Measurements from ENCODE around the gene ZNF280A. TPM values are rescaled to one million over a fixed set of nuclear protein-coding genes. Genes with fewer than 3 reads are reported as not detected.
A peak's percentile ranks its signal among the peaks of the same experiment; 100 is the strongest.

The ZNF280A gene
- total and polyA plus RNA-seq, 9 of the 15 experiments (the other 6 are each of a cell fraction or from before 2014, with no cell fraction given): 19.0 to 40.8 (median 28.6) TPM

DNA sequence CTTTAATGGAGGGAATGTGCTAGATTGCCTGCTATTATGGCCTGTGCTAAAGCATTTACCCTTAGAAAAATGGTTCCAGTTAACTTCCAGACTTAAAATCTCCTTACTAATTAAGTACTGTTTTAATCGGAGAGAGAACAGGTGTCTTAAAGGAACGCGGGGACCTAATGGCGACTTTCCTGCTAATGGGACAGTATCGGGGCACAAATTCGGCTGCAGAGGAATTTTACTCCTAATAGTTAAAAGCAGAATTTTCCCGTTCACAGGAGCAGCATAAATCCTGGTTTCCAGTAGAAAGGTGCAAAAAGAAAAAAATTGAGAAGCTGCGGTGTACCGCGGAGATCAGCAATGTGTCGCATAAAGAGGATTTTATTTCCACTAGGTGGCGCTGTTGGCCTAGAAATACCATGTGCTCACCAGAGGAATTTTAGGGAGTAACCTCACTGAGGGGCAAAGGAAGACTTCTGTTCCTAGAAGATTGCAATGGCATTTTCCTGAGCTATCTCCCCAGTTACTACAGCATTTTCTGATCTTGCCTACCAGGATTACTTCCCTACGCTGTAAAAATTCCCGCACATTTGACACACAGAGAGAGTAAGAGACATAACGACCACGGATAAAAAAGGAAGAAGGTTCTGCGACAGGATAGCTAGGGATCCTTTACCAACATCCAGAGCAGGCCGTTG lies 56.1 kb downstream of the ZNF280A start (continued):
- TF ChIP-seq KLF13 (tag; IDR thresholded peaks at IDR 0.05; ENCODE audit: borderline replicate concordance, low read depth) (no peak), ZBTB40 (IDR thresholded peaks at IDR 0.05) (no peak), ZBTB40 (CRISPR knock-in tag; IDR thresholded peaks at IDR 0.05) (no peak), ZNF707 (CRISPR knock-in tag; conservative IDR thresholded peaks at IDR 0.05) (no peak), ZC3H8 (IDR thresholded peaks at IDR 0.05) (no peak), SPI1 (IDR thresholded peaks at IDR 0.05; ENCODE audit: borderline replicate concordance, low read depth, low read length) (no peak), ETV5 (CRISPR knock-in tag; IDR thresholded peaks at IDR 0.05; ENCODE audit: low read depth) (peak; percentile 79), LARP7 (IDR thresholded peaks at IDR 0.05) (no peak)
- TF ChIP-seq, protein P1, sequence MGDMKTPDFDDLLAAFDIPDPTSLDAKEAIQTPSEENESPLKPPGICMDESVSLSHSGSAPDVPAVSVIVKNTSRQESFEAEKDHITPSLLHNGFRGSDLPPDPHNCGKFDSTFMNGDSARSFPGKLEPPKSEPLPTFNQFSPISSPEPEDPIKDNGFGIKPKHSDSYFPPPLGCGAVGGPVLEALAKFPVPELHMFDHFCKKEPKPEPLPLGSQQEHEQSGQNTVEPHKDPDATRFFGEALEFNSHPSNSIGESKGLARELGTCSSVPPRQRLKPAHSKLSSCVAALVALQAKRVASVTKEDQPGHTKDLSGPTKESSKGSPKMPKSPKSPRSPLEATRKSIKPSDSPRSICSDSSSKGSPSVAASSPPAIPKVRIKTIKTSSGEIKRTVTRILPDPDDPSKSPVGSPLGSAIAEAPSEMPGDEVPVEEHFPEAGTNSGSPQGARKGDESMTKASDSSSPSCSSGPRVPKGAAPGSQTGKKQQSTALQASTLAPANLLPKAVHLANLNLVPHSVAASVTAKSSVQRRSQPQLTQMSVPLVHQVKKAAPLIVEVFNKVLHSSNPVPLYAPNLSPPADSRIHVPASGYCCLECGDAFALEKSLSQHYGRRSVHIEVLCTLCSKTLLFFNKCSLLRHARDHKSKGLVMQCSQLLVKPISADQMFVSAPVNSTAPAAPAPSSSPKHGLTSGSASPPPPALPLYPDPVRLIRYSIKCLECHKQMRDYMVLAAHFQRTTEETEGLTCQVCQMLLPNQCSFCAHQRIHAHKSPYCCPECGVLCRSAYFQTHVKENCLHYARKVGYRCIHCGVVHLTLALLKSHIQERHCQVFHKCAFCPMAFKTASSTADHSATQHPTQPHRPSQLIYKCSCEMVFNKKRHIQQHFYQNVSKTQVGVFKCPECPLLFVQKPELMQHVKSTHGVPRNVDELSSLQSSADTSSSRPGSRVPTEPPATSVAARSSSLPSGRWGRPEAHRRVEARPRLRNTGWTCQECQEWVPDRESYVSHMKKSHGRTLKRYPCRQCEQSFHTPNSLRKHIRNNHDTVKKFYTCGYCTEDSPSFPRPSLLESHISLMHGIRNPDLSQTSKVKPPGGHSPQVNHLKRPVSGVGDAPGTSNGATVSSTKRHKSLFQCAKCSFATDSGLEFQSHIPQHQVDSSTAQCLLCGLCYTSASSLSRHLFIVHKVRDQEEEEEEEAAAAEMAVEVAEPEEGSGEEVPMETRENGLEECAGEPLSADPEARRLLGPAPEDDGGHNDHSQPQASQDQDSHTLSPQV (IDR thresholded peaks at IDR 0.05): no peak
- TF ChIP-seq, protein P2, sequence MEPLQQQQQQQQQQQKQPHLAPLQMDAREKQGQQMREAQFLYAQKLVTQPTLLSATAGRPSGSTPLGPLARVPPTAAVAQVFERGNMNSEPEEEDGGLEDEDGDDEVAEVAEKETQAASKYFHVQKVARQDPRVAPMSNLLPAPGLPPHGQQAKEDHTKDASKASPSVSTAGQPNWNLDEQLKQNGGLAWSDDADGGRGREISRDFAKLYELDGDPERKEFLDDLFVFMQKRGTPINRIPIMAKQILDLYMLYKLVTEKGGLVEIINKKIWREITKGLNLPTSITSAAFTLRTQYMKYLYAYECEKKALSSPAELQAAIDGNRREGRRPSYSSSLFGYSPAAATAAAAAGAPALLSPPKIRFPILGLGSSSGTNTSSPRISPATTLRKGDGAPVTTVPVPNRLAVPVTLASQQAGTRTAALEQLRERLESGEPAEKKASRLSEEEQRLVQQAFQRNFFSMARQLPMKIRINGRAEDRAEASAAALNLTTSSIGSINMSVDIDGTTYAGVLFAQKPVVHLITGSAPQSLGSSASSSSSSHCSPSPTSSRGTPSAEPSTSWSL (CRISPR knock-in tag; IDR thresholded peaks at IDR 0.05; ENCODE audit: borderline replicate concordance): 0 out of 2 replicates have a peak, but pooled peaks have one; percentile 84
- TF ChIP-seq, protein P3, sequence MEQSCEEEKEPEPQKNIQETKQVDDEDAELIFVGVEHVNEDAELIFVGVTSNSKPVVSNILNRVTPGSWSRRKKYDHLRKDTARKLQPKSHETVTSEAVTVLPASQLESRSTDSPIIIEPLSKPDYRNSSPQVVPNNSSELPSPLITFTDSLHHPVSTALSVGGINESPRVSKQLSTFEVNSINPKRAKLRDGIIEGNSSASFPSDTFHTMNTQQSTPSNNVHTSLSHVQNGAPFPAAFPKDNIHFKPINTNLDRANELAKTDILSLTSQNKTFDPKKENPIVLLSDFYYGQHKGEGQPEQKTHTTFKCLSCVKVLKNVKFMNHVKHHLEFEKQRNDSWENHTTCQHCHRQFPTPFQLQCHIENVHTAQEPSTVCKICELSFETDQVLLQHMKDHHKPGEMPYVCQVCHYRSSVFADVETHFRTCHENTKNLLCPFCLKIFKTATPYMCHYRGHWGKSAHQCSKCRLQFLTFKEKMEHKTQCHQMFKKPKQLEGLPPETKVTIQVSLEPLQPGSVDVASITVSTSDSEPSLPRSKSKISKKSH (CRISPR knock-in tag; IDR thresholded peaks at IDR 0.05): no peak

All from K562 (cell line).